ENCODE results near the gene ITGBL1.

ITGBL1 gene

GRCh38 chr13:101698400-101698799 is 245.9 kb downstream of the ITGBL1 start:
- DNase-seq (ENCODE audit: low read depth): peak; percentile 24

- DNase-seq (ENCODE audit: low read depth): peak; percentile 85
Observed at GRCh38 chr13:101700598-101700997, 248.1 kb downstream of the ITGBL1 start.

GRCh38 chr13:101703081-101703480 is 250.6 kb downstream of the ITGBL1 start:
- DNase-seq (ENCODE audit: low read depth): no peak

GRCh38 chr13:101703838-101704237 is 251.4 kb downstream of the ITGBL1 start:
- DNase-seq (ENCODE audit: low read depth): no peak

GRCh38 chr13:101706651-101707050 is 254.2 kb downstream of the ITGBL1 start:
- peak; percentile 99 for DNase-seq (ENCODE audit: low read depth)

- DNase-seq (ENCODE audit: low read depth): no peak
Observed at GRCh38 chr13:101707659-101708058, 255.2 kb downstream of the ITGBL1 start.

- no peak for DNase-seq (ENCODE audit: low read depth)
Observed at GRCh38 chr13:101708115-101708514, 255.6 kb downstream of the ITGBL1 start.

- no peak for DNase-seq (ENCODE audit: low read depth)
Observed at GRCh38 chr13:101709952-101710351, 257.5 kb downstream of the ITGBL1 start.

- no peak for DNase-seq (ENCODE audit: low read depth)
Observed at GRCh38 chr13:101711307-101712025, 259.0 kb downstream of the ITGBL1 start.

- DNase-seq (ENCODE audit: low read depth): no peak
Observed at GRCh38 chr13:101712026-101712348, 259.5 kb downstream of the ITGBL1 start.

- no peak for DNase-seq (ENCODE audit: low read depth)
Observed at GRCh38 chr13:101714195-101714594, 261.7 kb downstream of the ITGBL1 start.

GRCh38 chr13:101717353-101717752 is 264.9 kb downstream of the ITGBL1 start:
- no peak for DNase-seq (ENCODE audit: low read depth)

- no peak for DNase-seq (ENCODE audit: low read depth)
Observed at GRCh38 chr13:101718496-101718895, 266.0 kb downstream of the ITGBL1 start.

- DNase-seq (ENCODE audit: low read depth): no peak
Observed at GRCh38 chr13:101726681-101727080, 274.2 kb downstream of the ITGBL1 start.

GRCh38 chr13:101727118-101727517 is 274.6 kb downstream of the ITGBL1 start:
- peak; percentile 2 for DNase-seq (ENCODE audit: low read depth)

- DNase-seq (ENCODE audit: low read depth): no peak
Observed at GRCh38 chr13:101728021-101728420, 275.5 kb downstream of the ITGBL1 start.

- no peak for DNase-seq (ENCODE audit: low read depth)
Observed at GRCh38 chr13:101728615-101729014, 276.1 kb downstream of the ITGBL1 start.

- DNase-seq (ENCODE audit: low read depth): peak; percentile 7
Observed at GRCh38 chr13:101730420-101731000, 278.0 kb downstream of the ITGBL1 start.

- no peak for DNase-seq (ENCODE audit: low read depth)
Observed at GRCh38 chr13:101736566-101736965, 284.1 kb downstream of the ITGBL1 start.

GRCh38 chr13:101738336-101738735 is 285.9 kb downstream of the ITGBL1 start:
- no peak for DNase-seq (ENCODE audit: low read depth)

GRCh38 chr13:101739382-101740178 is 287.1 kb downstream of the ITGBL1 start:
- DNase-seq (ENCODE audit: low read depth): no peak

GRCh38 chr13:101746513-101746912 is 294.0 kb downstream of the ITGBL1 start:
- no peak for DNase-seq (ENCODE audit: low read depth)

GRCh38 chr13:101747039-101747438 is 294.6 kb downstream of the ITGBL1 start:
- no peak for DNase-seq (ENCODE audit: low read depth)
